ENCODE measurements around the gene CUEDC1.
"Not testable (repeated sequence)": the region's sequence is repeated elsewhere in the genome, so short reads cannot be mapped to it uniquely, and the experiment has no call there.

Gene CUEDC1

DNA sequence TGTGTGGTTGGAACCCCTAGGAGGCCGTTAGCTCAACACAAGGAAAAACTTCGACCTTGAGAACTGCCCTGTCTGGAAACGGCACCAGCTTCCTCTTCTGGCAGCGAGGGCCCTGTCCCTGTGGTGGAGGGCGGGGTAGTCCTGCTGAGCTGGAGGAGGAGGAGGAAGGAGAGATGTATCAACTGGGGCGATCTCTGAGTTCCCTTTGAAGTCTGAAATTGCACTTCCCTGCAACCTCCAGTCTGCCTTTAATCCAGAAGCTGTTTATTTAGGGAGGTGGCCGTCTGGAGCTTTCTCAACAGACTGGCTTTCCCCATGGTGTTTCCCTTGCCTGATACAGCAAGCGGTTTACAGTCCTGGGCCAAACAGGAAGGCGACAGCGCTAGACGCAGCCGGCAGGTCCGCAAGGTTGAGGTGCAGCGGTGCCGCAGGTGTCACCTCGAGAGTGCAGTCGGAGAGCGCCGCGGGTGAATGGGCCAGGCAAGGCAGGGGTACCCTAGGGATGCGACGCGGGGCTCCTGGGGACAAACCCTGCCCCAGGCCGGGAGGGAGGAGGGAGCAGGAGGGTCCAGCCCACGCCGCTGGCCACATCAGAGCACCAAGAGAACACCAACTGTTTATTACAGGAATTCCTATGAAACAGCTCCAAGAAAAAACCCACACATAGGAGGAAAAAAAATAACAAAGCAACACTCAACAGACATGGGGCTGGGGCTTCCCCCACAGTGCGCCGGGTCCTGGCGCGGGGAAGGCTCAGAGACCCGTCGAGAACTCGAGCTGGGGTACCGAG, 94.0 kb downstream of the CUEDC1 start:
- DNase-seq (ENCODE audit: low read depth): no peak

DNA sequence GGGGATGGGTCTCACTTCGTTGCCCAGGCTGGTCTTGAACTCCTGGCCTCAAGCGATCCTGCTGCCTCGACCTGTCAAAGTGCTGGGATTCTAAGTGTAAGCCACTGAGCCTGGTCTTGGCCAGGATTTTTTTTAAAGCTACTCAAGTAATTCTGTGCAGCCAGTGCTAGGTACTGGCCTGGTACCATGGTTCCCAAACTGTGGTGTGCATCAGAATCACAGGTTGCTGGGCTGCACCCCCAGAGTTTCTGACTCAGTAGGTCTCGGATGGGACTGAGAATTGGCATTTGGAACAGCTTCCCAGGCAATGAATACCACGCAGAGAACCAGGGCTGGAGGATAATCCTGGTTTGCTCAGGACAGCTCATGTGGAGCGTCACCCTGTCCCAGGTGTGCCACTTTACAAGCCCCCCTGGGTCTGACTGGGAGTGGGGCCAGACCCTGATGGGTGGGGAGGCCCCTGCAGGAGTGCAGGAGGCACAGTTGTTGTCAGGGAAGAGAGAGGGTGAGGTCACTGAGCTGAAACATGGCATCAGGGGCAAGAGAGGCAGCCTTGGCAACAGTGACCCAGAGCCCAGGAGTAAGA, 94.7 kb downstream of the CUEDC1 start:
- DNase-seq (ENCODE audit: low read depth): no peak

DNA sequence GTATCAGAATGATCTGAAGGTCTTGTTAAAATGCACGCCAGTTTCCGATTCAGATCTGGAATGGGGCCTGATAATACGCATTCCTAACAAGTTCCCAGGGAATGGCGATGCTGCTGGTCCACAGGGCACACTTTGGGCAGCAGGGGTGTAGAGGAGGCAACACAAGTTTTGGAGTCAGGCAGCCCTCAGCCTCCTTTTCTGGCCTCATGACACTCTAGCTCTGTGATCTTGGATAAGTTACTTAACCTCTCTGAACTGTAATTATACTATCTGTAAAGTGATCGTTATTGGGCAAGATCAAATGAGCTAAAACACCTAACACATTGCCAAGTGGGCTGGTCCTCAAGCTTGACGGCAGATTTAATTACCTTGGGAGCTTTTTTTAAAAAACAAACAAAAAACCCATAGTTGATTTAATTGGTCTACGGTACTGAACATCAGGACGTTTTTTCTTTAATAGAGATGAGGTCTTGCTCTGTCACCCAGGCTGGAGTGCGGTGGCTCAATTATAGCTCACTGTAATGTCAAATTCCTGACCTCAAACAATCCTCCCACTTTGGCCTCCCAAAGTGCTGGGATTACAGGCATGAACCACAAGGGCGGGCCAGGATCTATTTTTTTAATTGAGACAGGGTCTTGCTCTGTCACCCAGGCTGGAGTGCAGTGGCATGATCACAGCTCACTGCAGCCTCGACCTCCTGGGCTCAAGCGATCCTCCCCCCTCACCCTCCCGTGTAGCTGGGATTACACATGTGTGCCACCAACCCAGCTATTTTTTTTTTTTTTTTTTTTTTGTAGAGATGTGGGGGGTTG, 95.4 kb downstream of the CUEDC1 start:
- no peak for DNase-seq (ENCODE audit: low read depth)

DNA sequence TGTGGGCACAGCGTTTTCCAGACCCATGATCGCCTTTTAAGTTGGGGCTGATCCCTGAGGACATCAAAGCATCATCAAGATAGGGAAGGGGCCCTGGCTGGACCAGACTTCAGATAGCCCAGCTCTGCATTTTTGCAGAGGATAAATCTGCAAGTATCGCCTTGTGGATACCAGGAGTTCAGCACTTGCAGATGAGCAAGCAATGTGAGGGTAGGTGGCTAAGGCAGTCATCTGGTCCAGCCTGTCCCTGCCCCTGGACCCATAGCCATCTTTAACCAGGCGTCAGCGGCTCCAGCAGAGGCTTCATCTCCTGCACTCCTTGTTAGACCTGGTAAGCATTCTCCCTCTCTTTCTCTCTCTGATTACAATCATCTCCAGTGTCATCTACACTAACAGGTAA, 96.4 kb downstream of the CUEDC1 start:
- DNase-seq (ENCODE audit: low read depth): no peak

DNA sequence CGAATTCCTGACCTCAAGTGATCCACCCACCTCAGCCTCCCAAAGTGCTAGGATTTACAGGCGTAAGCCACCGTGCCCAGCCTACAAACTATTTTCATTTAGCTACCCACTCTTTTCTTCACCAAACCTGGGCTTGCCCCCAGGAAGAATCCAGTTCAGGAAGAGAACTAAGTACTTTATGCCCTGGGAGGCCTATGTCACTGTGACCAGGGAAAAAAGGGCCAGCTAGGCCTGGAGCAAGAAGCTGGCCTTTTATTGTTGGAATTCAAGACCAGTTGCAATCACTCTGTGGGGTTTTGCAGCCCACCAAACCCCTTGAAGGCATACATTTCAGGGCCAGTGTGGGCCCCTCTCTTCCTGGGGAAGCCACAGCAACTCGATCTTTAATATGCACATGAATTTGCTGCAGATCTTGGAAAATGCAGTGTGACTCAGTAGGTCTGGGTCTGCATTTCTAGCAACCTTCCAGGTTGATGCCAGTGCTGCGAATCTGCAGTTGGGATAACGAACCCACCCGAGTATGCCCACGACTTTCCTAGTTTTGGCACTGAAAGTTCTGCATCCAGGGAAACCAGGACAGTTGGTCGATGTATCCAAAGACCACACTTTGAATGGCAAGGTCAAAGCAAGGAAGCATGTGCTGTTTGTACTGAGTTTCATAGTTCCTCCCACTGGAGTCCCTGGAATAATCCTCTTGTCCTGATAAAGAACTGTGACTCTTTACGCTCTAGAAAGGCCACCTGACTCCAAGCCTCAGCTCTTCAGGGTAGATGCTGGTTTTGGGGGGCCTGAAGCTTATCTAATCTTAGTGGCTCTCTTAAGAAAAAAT, 98.2 kb downstream of the CUEDC1 start:
- DNase-seq (ENCODE audit: low read depth): no peak

DNA sequence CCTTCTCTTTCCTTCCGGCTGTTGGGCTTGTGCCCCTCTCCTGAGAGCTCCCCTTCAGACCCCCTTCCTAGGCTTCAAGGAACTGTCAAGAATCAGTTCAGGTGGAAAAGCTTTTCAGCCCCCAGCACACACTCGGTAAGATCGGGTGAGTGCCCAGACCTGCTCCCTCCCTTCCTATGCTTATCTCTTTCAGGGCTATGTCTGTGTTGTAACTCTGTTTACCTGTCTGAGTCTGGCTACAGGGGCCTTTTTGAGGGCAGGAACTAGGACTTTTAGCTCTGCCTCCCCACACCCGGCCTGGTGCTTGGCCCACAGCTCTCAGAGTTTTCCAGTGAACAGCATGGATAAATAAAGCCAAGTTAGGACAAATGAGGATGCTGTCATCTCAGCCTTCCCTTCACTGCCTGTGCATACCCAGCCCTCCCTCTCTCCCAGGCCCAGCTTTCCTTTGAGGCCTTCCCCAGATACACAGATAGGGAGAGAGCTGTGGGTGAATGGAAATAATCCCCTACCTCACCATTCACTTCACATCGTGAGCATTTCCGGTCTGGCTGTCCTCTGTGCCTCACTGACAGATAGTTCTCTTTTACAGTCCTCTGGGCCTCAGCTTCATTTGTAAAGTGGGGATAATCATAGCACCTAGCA, 99.7 kb downstream of the CUEDC1 start:
- no peak for DNase-seq (ENCODE audit: low read depth)

DNA sequence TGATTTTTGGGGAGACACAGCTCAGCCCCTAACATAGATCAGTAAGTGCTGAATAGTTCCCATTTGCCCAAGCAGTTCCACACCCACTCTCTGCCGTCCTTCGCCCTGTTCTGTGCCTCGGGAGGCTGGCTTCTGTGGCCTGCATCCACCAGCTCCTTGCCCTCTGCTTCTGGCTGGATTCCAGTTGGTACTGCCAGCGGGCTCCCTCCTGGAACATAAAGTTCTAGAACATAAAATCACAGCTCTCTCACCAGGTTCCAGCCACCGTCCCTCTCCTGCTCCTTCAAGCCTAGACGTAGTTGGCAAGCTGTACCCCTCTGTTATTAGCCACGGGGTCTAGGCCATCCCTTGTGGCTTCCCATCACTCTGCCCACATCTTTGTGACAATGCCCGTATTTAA, 101.5 kb downstream of the CUEDC1 start:
- DNase-seq (ENCODE audit: low read depth): no peak

DNA sequence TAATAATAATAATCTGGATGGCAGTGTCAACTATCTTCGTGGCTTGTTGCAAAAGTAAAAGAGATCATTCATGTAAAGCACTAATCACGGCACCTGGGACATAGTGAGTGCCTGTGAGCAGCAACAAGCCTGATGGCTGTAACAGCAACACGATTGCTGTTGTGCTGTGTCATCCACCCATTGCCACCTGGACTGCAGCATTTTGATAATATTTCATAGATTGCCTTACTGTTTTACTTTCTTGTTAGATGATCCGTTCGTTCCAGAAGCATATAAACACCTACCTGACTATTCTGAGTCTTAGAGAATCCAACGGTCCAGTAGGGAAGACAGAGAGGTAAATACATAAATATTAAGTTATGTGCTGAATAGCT, 102.3 kb downstream of the CUEDC1 start:
- DNase-seq (ENCODE audit: low read depth): no peak

DNA sequence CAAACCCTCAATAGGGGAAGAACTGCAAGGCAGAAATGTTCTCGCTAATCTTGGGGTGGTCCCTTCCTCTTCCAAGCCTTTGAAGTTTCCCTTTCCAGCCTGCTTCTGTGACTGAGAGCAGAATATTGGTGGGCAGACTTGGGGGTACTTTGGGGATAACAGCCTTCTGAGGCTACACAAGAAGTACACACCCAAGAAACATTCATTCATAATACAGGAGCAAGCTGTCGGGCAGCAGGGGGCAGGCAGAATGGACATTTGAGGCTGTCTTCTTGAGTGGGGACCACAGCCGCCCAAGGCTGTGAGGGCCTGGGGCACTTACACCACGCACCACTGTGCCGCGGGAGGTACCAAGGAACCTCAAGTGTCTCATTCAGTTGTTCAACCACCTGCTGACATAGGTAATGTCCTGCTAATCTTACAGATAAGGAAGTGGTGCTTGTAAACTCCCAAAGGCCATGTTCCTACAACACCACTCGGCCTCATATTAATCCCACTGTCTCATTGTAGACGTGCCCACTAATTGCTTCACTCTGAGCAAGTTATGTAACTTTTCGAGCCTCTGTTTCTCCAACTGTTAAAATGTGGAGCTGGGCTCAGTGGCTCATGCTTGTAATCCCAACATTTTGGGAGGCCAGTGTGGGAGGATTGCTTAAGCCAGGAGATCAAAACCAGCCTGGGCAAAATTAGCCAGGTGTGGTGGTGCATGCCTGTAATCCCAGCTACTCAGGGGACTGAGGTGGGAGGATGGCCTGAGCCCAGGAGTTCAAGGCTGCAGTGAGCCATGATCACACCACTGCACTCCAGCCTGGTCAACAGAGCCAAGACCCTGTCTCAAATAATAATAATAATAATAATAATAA, 102.9 kb downstream of the CUEDC1 start:
- DNase-seq (ENCODE audit: low read depth): no peak

DNA sequence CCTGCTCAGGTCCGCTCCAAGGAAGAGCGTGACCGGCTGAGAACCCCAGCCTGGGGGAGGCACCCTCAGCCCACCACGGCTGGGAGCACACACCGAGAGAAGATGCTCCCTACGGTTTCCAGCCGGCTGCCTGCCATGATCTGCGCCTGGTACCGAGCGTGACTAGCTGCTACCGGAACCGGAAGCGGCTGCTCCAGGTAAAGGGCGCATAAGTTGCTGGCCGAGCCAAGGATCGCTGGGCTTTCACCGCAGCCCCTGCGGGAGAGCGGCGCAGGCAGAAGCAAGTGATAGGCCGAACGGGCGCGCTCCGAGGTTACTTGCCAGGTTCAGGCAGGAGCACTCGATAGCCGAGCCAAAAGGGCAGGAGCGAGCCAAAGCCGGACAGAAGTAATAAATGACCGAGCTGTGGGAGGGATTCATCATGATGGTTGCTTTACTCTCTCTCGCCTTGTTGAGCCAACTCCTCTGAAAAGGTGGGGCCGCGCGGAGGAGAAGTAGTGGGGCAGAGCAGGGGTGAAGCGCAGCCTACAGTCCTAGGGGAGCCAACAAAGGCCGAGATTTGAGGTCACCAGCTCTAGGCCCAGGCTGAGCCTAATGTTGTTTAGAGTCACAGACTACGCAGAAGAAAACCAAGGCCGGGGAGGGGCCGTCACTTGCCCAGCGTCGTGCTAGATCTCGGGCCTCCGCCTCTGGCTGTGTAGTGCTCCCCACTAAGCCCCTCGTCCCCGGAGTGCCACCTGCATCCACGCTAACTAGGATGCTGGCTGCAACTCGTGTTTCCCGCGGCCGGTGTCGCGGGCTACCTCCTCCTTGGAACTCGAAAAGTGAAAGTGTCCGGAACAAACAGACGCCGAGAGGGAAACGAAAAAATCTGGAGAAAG, 105.1 kb downstream of the CUEDC1 start, which contains the start of gene MRPS23:
Gene MRPS23, minus strand, starts transcription at position 171 of the 881 bp plus-strand sequence. Its CDS starts 34 bp downstream, at position 137.
- peak; percentile 97 for DNase-seq (ENCODE audit: low read depth)

DNA sequence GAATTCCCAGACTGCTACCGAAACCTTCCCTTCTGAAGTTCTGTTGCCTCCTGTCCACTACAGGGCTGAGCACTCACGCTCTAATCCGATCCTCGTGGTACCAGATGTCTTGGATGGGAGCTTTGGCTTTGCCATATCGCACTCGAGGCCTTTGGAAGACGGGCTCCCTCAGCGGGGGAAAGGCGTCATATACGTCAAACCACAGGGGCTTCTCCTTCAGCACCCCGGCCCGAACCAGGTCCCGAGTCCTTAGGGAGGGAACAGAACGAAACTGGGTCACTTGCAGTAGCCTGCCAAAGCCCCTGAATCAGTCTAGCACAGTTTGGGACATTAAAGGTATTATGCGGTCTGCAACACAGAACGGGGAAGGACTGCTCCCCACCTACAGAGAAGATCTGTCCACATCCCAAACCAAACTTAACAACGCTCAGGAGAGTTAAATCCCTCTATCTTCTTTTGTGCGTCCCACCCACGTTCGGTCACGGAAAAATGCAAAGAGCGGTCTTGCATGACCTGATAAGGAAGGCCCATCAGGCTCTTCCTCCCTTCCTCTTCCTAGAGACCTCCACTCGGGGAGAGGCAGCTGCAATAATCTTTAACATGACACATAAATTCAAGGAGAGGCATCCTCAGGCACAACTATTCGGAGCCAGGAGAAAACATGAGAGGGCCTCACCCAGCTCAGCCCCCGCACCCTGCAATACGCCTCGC, 105.9 kb downstream of the CUEDC1 start:
- no peak for DNase-seq (ENCODE audit: low read depth)

DNA sequence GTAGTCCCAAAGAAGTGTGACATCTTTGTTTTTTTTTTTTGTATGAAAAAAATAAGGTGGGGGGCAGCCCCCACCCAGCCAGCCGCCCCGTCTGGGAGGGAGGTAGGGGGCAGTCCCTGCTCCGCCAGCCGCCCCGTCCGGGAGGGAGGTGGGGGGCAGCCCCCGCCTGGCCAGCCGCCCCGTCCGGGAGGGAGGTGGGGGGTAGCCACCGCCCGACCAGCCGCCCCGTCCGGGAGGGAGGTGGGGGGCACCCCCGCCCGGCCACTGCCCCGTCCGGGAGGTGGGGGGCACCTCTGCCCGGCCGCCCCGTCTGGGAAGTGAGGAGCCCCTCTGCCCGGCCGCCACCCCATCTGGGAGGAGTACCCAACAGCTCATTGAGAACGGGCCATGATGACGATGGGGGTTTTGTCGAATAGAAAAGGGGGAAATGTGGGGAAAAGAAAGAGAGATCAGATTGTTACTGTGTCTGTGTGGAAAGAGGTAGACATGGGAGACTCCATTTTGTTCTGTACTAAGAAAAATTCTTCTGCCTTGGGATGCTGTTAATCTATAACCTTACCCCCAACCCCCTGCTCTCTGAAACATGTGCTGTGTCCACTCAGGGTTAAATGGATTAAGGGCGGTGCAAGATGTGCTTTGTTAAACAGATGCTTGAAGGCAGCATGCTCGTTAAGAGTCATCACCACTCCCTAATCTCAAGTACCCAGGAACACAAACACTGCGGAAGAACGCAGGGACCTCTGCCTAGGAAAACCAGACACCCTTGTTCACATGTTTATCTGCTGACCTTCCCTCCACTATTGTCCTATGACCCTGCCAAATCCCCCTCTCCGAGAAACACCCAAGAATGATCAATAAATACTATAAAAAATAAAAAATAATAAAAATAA, 108.9 kb downstream of the CUEDC1 start:
- not testable (repeated sequence) for DNase-seq (ENCODE audit: low read depth)

DNA sequence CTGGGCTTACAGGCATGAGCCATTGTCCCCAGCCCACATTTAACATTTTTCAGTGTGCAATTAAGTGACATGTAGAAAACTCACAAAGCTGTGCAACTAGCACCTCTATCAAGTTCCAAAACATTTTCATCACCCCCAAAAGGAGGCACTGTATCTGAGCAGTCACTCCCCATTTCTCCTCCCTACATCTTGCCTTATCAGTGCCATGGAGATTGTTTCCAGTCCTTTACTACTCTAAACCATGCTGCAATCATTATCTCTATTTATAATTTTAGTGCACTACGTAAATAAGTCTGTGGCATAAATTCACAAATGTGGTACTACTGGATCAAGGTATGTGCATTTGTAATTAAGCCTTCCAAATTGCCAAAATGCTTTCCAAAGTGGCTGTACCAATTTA, 112.9 kb downstream of the CUEDC1 start:
- DNase-seq (ENCODE audit: low read depth): no peak

DNA sequence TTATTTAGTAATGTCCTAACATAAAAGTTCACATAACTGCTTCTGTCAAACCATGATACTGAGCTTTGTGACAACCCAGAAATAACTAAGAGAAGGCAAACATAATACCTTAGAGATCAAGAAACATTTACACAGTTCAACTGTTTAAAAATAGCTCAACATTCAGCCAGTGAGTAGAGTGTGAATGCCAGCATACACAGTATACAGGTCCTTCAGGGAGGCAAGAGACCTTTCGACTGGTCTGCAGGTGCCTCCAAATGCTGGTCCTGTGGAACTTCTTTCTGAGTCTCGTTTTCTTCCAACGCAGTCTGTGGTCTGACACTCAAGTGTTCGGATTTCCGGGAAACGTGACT, 115.7 kb downstream of the CUEDC1 start:
- DNase-seq (ENCODE audit: low read depth): no peak

DNA sequence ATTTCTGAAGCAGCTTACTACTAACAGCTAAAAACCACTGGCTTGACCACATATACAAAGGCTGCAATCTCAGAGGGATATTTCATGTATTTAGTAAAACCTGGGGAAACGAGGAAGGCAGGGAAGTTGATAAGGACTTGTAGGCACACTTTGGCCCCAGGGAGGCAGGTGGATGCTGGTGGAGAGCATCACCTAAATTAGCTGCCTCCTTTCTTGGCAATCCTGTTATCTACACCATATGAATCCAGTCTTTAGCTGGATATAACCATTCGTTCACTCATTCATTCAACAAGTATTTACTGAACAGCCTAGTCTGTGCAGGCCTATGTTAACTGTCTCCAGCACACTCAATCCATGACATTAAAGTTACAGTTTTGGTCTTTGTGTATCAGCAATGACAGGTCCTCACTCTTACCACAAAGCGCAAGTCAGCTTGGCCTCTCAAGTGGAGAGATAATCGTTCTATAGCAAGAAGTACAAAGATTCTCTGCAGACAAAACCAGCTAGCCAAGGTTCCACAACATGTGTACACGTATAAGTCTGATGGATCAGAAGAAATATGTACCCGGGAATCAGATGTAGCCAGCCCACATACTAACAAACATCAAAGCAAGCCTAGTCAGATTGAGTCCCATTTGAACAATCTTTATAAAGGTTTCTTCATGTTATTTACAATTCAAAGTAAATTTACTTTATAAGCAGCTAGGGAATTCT, 116.2 kb downstream of the CUEDC1 start:
- no peak for DNase-seq (ENCODE audit: low read depth)

DNA sequence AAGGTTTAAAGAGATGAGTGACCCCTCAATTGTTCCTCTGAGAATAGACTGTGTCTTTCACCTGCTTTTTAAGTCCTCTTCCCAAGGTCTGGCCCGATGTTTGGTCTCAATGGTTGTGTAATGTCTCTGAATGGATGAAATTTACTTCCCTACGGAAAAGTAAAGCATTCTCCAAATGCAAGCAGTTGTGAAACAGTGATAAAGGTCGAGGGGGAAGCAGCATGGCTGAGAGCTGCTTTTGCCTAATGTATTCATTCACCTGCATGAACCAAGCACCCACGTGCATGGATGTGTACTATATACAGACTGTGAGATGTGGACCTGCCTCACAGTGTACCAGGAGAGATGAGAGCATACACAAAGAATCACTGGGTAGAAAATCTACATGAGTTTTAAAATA, 116.8 kb downstream of the CUEDC1 start:
- no peak for DNase-seq (ENCODE audit: low read depth)

DNA sequence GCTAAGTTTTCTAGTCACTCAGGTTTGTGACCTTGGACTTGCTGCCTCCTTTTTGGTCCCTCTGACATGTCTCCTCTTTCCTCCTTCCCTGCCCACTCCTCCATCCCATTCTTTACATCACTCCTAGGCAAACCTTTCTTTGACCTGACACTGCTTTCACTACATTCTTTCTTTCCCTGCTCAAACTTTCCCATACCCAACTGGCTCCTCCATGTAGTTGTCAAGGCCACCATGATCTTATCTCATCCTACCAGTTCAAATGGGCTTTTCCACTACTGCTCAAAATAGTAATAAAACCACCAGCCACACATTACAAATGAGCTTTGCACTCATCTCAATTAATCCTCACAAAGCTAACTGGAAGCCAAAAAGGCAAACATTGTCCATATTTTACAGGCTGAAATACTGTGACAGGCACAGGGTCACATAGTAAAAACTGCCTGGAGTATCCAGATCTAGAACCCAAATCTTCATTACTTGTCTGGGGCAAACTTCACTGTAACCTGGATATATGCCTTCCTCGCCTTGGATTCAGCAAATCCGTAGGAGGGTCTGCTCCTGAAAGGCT, 119.8 kb downstream of the CUEDC1 start:
- no peak for DNase-seq (ENCODE audit: low read depth)
